Muscle of leg (tissue), 11 donors: ENCODE measurements around the gene MBLAC1. TPM values are rescaled to one million over a fixed set of nuclear protein-coding genes. Genes with fewer than 3 reads are reported as not detected.
A peak's percentile ranks its signal among the peaks of the same experiment; 100 is the strongest.

Experiments
- DNase-seq: peaks from one replicate; pipeline ENCODE4 v3.0.0; 2013
- H3K27ac ChIP-seq: one replicate; pipeline ENCODE4 v1.5.1; 2013; ENCODE audit warnings: mild to moderate bottlenecking, low read length, control low read depth
- H3K27me3 ChIP-seq: one replicate; pipeline ENCODE4 v1.6.1; 2013; ENCODE audit warnings: low read length; ENCODE audit not compliant: control insufficient read depth, insufficient read depth
- H3K36me3 ChIP-seq: one replicate; pipeline ENCODE4 v1.6.1; 2013; ENCODE audit warnings: low read length; ENCODE audit not compliant: control insufficient read depth, insufficient read depth
- H3K4me1 ChIP-seq: one replicate; pipeline ENCODE4 v1.6.1; 2013; ENCODE audit warnings: low read length; ENCODE audit not compliant: control insufficient read depth, insufficient read depth
- H3K4me3 ChIP-seq: one replicate; pipeline ENCODE4 v1.5.1; 2013; ENCODE audit warnings: low read length, control low read depth
- H3K9me3 ChIP-seq: replicated peaks from 2 replicates; pipeline ENCODE4 v1.6.1; 2013; ENCODE audit warnings: low read depth, low read length; ENCODE audit not compliant: control insufficient read depth
- WGBS: methylation state at CpG from one replicate; pipeline ENCODE4 v1.1.5; 2013; ENCODE audit warnings: missing lambda C conversion rate; ENCODE audit not compliant: insufficient coverage; 5-methylcytosine and 5-hydroxymethylcytosine counted together
- polyA plus RNA-seq, 8 donors: library from polyadenylated mRNA; unstranded; fragments of 120-200 nt; gene quantifications; one replicate each; pipeline versions ENCODE4 v1.2.1 to v1.2.3, GENCODE V29; 2013; ENCODE audit warnings: inconsistent platforms in 1 of 8, low replicate concordance in 1 of 8; ENCODE audit not compliant: insufficient read length in 8 of 8, insufficient read depth in 1 of 8
- total RNA-seq: library from RNA; stranded (reverse); fragments of 120-200 nt; gene quantifications from one replicate; pipeline ENCODE4 v1.2.4, GENCODE V29; 2013

The MBLAC1 gene
- total and polyA plus RNA-seq, 9 donors, result 1.2 to 2.3 (median 1.4) TPM

DNA sequence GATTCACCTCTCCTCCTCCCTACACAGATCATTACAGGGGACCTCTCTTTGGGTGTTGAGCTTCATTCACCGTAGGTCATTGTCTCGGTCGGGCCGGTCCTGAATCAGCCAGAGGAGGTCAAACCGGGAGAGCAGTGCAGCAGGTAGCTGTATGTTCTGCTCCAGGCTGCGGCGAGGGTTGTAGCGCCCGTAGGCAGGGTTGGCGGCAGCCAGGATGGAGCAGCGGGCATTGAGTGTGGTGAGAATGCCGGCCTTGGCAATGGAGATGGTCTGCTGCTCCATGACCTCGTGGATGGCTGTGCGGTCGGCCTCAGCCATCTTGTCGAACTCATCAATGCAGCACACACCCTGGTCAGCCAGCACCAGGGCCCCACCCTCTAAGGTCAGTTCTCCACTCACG is 31.1 kb upstream of the MBLAC1 start:
- peaks cover 25% of the 10 kb centered on the region for H3K4me1 ChIP-seq
- no peaks in the 10 kb centered on the region for H3K9me3 ChIP-seq
- DNase-seq, result no peak
- 92% methylated on average over 16 of the region's 17 CpGs for WGBS
- H3K27me3 ChIP-seq, result no peaks in the 10 kb centered on the region
- H3K27ac ChIP-seq, result no peak overlapping the region
- peaks cover 89% of the 10 kb centered on the region for H3K36me3 ChIP-seq
- H3K4me3 ChIP-seq, result no peak overlapping the region

DNA sequence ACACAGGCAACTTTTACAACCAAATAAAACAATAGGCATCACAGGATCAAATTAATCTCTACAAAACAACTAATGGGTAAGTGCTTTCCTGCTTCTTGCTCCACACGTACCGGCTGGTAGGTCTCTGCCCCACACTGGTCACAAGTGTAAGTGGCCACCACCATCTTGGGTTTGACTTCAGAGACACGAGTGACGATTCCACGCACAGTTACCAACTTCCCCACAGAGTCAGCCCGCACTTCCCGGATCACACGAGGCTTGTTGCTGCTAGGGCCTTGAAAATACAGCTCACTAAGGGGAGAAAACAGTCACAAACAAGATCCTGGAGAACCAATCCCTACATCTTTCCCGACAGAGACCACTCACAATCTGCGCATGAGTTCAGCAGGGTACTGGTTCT is 27.9 kb upstream of the MBLAC1 start:
- H3K36me3 ChIP-seq, result peaks cover 63% of the 10 kb centered on the region
- H3K4me3 ChIP-seq, result no peak overlapping the region
- 83% methylated on average over 8 of the region's 10 CpGs for WGBS

DNA sequence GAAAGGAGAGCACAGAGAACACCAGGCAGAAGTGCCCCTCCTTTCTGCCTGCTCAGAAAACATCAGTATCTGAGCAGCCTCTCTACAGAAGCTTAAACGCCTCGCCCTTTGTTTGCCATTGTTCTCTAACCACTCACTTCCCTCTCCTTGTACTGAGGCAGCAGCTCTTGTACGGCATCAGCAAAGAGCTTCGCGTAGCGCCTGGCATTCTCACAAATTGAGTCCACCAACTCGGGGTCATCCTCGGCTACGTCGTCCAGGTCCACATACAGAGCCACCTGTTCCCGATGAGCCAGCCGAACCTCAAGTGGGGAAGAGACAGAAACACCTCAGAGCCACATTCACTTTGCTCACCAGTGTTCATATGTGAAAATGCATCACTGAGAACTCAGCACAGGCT is 27.3 kb upstream of the MBLAC1 start:
- Histone ChIP-seq H3K36me3 (peaks cover 63% of the 10 kb centered on the region), H3K9me3 (no peaks in the 10 kb centered on the region), H3K27me3 (no peaks in the 10 kb centered on the region), H3K4me3 (peak overlapping the region; percentile 93), H3K27ac (no peak overlapping the region), H3K4me1 (peaks cover 22% of the 10 kb centered on the region)
- whole genome bisulfite sequencing, result 79% methylated on average over 11 of the region's 12 CpGs
- no peak for DNase-seq

More for the DNA sequence above, 27.9 kb upstream of the MBLAC1 start:
- DNase-seq, result no peak
- H3K27me3 ChIP-seq, result no peaks in the 10 kb centered on the region
- no peaks in the 10 kb centered on the region for H3K9me3 ChIP-seq
- no peak overlapping the region for H3K27ac ChIP-seq
- peaks cover 25% of the 10 kb centered on the region for H3K4me1 ChIP-seq

DNA sequence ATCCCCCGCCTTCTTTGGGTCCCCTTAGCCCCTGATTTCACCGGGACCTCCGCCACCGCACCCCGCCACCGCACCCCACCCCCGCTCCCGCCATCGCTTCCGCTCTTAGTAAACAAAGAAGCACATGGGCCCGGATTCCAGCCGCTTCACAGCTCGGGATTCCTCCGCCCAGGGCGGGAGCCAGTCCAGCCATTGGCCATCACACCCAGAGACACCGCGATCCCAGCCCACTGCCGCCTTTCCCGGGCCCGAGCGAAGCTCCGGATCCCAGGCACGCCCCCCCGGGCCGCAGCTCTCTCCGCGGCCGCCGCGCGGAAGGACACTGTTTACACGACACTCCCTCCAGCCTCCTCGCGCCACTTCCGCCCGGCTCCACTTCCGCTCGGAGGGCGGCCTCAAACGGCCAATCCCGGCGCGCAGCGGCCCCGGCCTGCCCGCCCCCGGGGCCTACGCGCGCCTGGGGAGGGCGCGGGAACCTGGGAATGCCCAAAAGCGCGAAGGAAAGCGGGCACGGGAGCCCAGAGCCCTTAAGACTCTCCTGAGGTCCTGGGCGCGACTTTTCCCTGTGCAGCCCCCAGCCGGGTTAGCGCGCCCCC is 26.2 kb upstream of the MBLAC1 start:
- H3K4me1 ChIP-seq, result peaks cover 22% of the 10 kb centered on the region
- H3K9me3 ChIP-seq, result no peaks in the 10 kb centered on the region
- H3K36me3 ChIP-seq, result peaks cover 58% of the 10 kb centered on the region
- peak; percentile 99 for DNase-seq
- H3K27me3 ChIP-seq, result no peaks in the 10 kb centered on the region
- H3K27ac ChIP-seq, result peak overlapping the region; percentile 91
- H3K4me3 ChIP-seq, result peak overlapping the region; percentile 93
- 0% methylated on average over 53 of the region's 61 CpGs for WGBS

DNA sequence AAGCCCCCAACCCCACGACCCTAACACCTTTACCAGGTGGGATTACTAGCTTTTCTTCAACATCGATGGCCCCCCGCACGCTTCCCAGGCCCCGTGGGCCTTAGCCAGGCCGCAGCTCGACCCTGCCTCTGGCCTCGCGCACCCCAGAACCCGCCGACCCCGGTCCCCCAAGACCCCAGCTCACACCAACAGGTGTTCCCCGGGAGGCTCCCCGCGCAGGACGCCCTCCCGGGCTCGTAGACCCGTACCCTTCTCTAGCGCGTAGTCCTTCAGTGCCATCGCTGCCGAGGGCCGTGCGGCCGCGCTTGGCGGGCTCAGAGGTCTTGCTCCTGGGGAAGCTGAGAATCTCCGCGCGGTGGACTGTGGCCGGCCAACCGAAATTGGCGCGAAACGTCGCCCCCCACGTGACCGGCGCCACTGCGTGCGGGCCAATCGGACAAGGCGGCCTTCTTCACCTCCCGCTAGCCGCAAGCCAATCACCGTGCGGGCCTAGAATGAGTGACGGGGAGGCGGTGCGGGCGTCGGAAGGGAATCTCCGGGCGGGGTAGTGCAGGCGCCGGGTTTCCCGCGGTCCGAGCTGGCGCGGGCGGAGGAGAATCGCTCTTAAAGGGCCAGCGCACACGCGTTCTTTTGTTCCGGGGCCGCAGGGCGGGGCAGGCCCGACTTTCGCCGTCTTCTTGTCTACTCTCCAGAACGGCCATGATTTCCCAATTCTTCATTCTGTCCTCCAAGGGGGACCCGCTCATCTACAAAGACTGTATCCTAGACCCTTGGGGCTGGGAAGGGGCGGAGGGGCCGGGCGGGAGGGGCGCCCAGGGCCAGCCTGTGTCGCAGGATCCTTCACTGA is 25.5 kb upstream of the MBLAC1 start, which contains the start of the genes AP4M1 and MCM7:
Gene AP4M1 (plus strand): TSS at position 628 of the 847 bp plus-strand sequence. CDS start 72 bp downstream, at position 700.
Gene MCM7 (minus strand): TSS at position 382 of the 847 bp plus-strand sequence. CDS start 103 bp downstream, at position 279.
- peak; percentile 100 for DNase-seq
- Histone ChIP-seq H3K4me3 (peak within 1 kb of the TSS; percentile 93), H3K27me3 (no peaks in the 10 kb centered on the region), H3K4me1 (peaks cover 22% of the 10 kb centered on the region), H3K36me3 (peaks cover 57% of the 10 kb centered on the region), H3K27ac (peak within 1 kb of the TSS; percentile 92), H3K9me3 (no peaks in the 10 kb centered on the region)
- WGBS, result under 1% methylated on average over 79 of the region's 80 CpGs

DNA sequence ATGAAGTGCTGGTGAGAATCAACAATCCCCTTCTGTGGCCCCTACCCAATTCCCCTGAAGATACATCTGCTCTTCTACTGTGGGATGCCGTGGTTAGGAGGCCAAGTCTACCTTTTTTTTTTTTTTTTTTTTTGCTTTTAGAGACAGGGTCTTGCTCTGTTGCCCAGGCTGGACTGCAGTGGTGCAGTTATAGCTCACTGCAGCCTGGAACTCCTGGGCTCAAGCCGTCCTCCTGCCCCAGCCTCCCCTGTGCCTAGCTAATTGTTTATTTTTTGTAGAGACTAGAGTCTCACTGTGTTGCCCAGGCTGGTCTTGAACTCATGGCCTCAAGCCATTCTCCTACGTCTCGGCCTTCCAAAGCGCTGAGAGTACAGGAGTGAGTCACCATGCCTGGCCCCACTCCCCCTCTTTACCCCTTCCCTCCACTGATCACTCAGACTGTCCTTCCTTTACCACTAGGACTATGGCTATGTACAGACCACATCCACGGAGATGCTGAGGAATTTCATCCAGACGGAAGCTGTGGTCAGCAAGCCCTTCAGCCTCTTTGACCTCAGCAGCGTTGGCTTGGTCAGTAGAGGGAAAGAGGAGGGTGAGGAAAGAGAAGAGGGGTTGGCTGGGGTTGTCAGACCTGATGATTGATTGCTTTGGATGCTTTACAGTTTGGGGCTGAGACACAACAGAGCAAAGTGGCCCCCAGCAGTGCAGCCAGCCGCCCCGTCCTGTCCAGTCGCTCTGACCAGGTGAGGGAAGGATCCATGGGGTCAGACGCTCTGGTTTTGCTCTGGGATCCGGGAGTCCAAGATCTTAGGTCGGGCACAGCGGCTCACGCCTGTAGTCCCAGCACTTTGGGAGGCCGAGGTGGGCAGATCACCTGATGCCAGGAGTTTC is 23.6 kb upstream of the MBLAC1 start:
- Histone ChIP-seq H3K4me1 (peaks cover 22% of the 10 kb centered on the region), H3K27ac (no peak overlapping the region), H3K9me3 (no peaks in the 10 kb centered on the region), H3K4me3 (no peak overlapping the region), H3K36me3 (peaks cover 56% of the 10 kb centered on the region), H3K27me3 (no peaks in the 10 kb centered on the region)
- no peak for DNase-seq
- WGBS, result 93% methylated on average over 10 of the region's 17 CpGs

DNA sequence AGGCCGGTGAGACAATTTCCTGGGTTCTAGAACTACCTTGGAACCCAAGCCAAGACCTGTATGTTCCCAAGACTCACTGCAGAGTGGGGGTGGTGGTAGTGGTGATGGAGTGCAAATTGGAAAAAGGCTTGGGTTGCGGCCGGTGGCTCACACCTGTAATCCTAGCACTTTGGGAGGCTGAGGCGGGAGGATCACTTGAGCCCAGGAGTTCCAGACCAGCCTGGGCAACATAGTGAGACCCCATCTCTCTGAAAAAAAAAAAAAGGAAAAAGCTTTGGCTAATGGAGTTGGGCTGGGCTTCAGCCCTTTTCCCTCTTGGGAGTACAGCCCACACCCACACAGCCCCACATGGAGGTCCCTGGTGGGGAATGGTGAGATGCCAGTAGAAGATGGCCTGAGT is 21.2 kb upstream of the MBLAC1 start:
- Histone ChIP-seq H3K4me3 (no peak overlapping the region), H3K9me3 (no peaks in the 10 kb centered on the region), H3K27ac (no peak overlapping the region), H3K36me3 (peaks cover 59% of the 10 kb centered on the region), H3K27me3 (no peaks in the 10 kb centered on the region), H3K4me1 (peaks cover 10% of the 10 kb centered on the region)
- WGBS, result 95% methylated on average over 3 of the region's 4 CpGs
- no peak for DNase-seq

DNA sequence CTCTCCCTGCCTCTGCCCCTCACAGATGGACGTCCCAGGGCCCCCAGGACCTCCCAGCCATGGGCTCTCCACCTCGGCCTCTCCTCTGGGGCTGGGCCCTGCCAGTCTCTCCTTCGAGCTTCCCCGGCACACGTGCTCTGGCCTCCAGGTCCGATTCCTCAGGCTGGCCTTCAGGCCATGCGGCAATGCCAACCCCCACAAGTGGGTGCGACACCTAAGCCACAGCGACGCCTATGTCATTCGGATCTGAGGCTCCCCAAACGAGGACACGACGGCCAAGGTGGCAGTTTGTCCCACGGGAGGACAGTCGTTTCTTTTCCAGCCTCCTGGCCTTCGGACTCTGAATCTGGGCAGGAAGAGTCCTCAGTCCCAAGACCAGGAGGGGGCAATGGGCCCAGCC is 20.1 kb upstream of the MBLAC1 start:
- WGBS, result 77% methylated on average over 15 of the region's 17 CpGs
- Histone ChIP-seq H3K27me3 (no peaks in the 10 kb centered on the region), H3K27ac (no peak overlapping the region), H3K9me3 (no peaks in the 10 kb centered on the region), H3K36me3 (peaks cover 68% of the 10 kb centered on the region), H3K4me3 (no peak overlapping the region), H3K4me1 (peaks cover 7% of the 10 kb centered on the region)
- no peak for DNase-seq

DNA sequence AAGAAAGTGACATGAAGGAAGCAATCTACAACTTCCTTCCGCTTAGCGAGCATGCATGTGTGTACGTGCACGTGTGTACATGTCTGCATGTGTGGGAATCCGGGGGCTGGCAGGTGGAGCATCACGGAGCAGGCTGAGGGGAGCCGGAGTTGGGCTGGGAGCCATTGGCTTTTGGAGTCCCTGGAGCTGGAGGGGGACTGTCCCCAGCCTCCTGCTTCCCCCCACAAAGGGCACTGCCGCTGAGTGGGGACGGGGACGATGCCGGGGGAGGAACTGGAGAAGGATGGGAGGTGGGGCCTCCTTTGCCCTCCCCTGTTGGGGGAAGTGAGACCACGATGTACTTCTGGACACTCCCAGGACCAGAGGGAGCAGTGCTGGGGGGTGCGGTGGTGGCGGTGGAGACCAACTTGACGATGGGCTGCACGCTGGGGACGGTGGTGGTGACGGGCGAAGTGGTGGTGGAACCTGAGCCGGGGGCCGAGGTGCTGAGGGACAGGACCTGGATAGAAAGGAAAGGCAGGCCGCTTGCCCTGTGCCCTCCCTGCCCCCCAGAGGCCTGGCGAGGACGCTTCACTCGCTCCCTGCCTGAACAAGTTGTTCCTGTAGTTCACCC is 19.5 kb upstream of the MBLAC1 start:
- Histone ChIP-seq H3K27ac (no peak overlapping the region), H3K9me3 (no peaks in the 10 kb centered on the region), H3K27me3 (no peaks in the 10 kb centered on the region), H3K4me1 (peaks cover 3% of the 10 kb centered on the region), H3K4me3 (no peak overlapping the region), H3K36me3 (peaks cover 74% of the 10 kb centered on the region)
- WGBS, result 72% methylated on average over 23 of the region's 25 CpGs
- DNase-seq, result no peak
